ENCODE measurements around the gene EPHB1. TPM values are rescaled to one million over a fixed set of nuclear protein-coding genes. Genes with fewer than 3 reads are reported as not detected.
"Not testable (repeated sequence)": the region's sequence is repeated elsewhere in the genome, so short reads cannot be mapped to it uniquely, and the experiment has no call there.

The EPHB1 gene
- total RNA-seq, 1 donor from 2014 or later: 16.3 TPM

GRCh38 chr3:135034291-135034768, 239.3 kb downstream of the EPHB1 start:
- H3K4me3 Mint-ChIP-seq (ENCODE audit: unreplicated experiment): no peak overlapping the region
- H3K36me3 Mint-ChIP-seq (ENCODE audit: unreplicated experiment): no peaks in the 10 kb centered on the region
- no peak overlapping the region for H3K27ac Mint-ChIP-seq (ENCODE audit: unreplicated experiment)
- peaks cover 3% of the 10 kb centered on the region for H3K27me3 Mint-ChIP-seq (ENCODE audit: unreplicated experiment)
- H3K9me3 Mint-ChIP-seq (ENCODE audit: unreplicated experiment): peaks cover 4% of the 10 kb centered on the region
- DNase-seq: no peak
- no peak for TF ChIP-seq CTCF (IDR thresholded peaks at IDR 0.05; ENCODE audit: partially characterized antibody, unreplicated experiment)
- H3K4me1 Mint-ChIP-seq (ENCODE audit: low read depth, unreplicated experiment): peaks cover 16% of the 10 kb centered on the region

GRCh38 chr3:135034891-135035440, 239.9 kb downstream of the EPHB1 start:
- Mint-ChIP-seq H3K4me3 (ENCODE audit: unreplicated experiment) (no peak overlapping the region), H3K36me3 (ENCODE audit: unreplicated experiment) (no peaks in the 10 kb centered on the region), H3K9me3 (ENCODE audit: unreplicated experiment) (peaks cover 4% of the 10 kb centered on the region), H3K4me1 (ENCODE audit: low read depth, unreplicated experiment) (peaks cover 16% of the 10 kb centered on the region), H3K27me3 (ENCODE audit: unreplicated experiment) (peaks cover 3% of the 10 kb centered on the region), H3K27ac (ENCODE audit: unreplicated experiment) (no peak overlapping the region)
- TF ChIP-seq CTCF (IDR thresholded peaks at IDR 0.05; ENCODE audit: partially characterized antibody, unreplicated experiment): no peak
- no peak for DNase-seq

- Mint-ChIP-seq H3K4me3 (ENCODE audit: unreplicated experiment) (no peak overlapping the region), H3K9me3 (ENCODE audit: unreplicated experiment) (peaks cover 2% of the 10 kb centered on the region), H3K4me1 (ENCODE audit: low read depth, unreplicated experiment) (peaks cover 13% of the 10 kb centered on the region), H3K27ac (ENCODE audit: unreplicated experiment) (no peak overlapping the region), H3K27me3 (ENCODE audit: unreplicated experiment) (peaks cover 3% of the 10 kb centered on the region), H3K36me3 (ENCODE audit: unreplicated experiment) (no peaks in the 10 kb centered on the region)
- TF ChIP-seq CTCF (IDR thresholded peaks at IDR 0.05; ENCODE audit: partially characterized antibody, unreplicated experiment): no peak
- DNase-seq: no peak
Observed at GRCh38 chr3:135038186-135038585, 243.1 kb downstream of the EPHB1 start.

- not testable (repeated sequence) for DNase-seq; H3K4me3 Mint-ChIP-seq (ENCODE audit: unreplicated experiment); H3K9me3 Mint-ChIP-seq (ENCODE audit: unreplicated experiment); H3K27me3 Mint-ChIP-seq (ENCODE audit: unreplicated experiment); H3K4me1 Mint-ChIP-seq (ENCODE audit: low read depth, unreplicated experiment); H3K36me3 Mint-ChIP-seq (ENCODE audit: unreplicated experiment); H3K27ac Mint-ChIP-seq (ENCODE audit: unreplicated experiment)
Observed at GRCh38 chr3:135039536-135039935, 244.5 kb downstream of the EPHB1 start.

GRCh38 chr3:135040321-135041240, 245.5 kb downstream of the EPHB1 start:
- peaks cover 12% of the 10 kb centered on the region for H3K4me1 Mint-ChIP-seq (ENCODE audit: low read depth, unreplicated experiment)
- no peak for DNase-seq
- no peaks in the 10 kb centered on the region for H3K36me3 Mint-ChIP-seq (ENCODE audit: unreplicated experiment)
- H3K9me3 Mint-ChIP-seq (ENCODE audit: unreplicated experiment): peaks cover 2% of the 10 kb centered on the region
- no peak overlapping the region for H3K4me3 Mint-ChIP-seq (ENCODE audit: unreplicated experiment)
- TF ChIP-seq CTCF (IDR thresholded peaks at IDR 0.05; ENCODE audit: partially characterized antibody, unreplicated experiment): no peak
- no peak overlapping the region for H3K27ac Mint-ChIP-seq (ENCODE audit: unreplicated experiment)
- H3K27me3 Mint-ChIP-seq (ENCODE audit: unreplicated experiment): peaks cover 7% of the 10 kb centered on the region

Data from glutamatergic neuron (in vitro differentiated cells).